Measurements from ENCODE around the gene ZFP92.
A peak's percentile ranks its signal among the peaks of the same experiment; 100 is the strongest.

Gene ZFP92

GRCh38 chrX:153457827-153458466, 46.7 kb downstream of the ZFP92 start:
- no peak overlapping the region for H2AFZ ChIP-seq
- no peaks in the 10 kb centered on the region for H3K27me3 ChIP-seq (ENCODE audit: control insufficient read depth, insufficient read depth, low read length)
- H3K9me3 ChIP-seq (ENCODE audit: control insufficient read depth, low read length), result no peaks in the 10 kb centered on the region
- H3K4me1 ChIP-seq, result no peaks in the 10 kb centered on the region
- no peak overlapping the region for H3K9ac ChIP-seq
- no peaks in the 10 kb centered on the region for H3K79me2 ChIP-seq
- H3K4me2 ChIP-seq (ENCODE audit: low read length), result no peak overlapping the region
- H3K4me3 ChIP-seq (ENCODE audit: low read depth, low read length), result no peak overlapping the region
- TF ChIP-seq CTCF (IDR thresholded peaks at IDR 0.05), result no peak
- no peak overlapping the region for H3K27ac ChIP-seq
- no peaks in the 10 kb centered on the region for H3K36me3 ChIP-seq (ENCODE audit: control insufficient read depth, insufficient read depth, low read length)

- Histone ChIP-seq H3K4me3 (ENCODE audit: low read depth, low read length) (no peak overlapping the region), H3K9ac (no peak overlapping the region), H3K27ac (no peak overlapping the region), H3K4me2 (ENCODE audit: low read length) (no peak overlapping the region), H3K4me1 (no peaks in the 10 kb centered on the region), H3K36me3 (ENCODE audit: control insufficient read depth, insufficient read depth, low read length) (no peaks in the 10 kb centered on the region), H3K27me3 (ENCODE audit: control insufficient read depth, insufficient read depth, low read length) (no peaks in the 10 kb centered on the region), H2AFZ (no peak overlapping the region), H3K9me3 (ENCODE audit: control insufficient read depth, low read length) (no peaks in the 10 kb centered on the region), H3K79me2 (no peaks in the 10 kb centered on the region)
- TF ChIP-seq CTCF (IDR thresholded peaks at IDR 0.05), result no peak
Measured at GRCh38 chrX:153458476-153458875, 47.2 kb downstream of the ZFP92 start.

GRCh38 chrX:153459986-153460385, 48.7 kb downstream of the ZFP92 start:
- no peaks in the 10 kb centered on the region for H3K79me2 ChIP-seq
- H3K9ac ChIP-seq, result no peak overlapping the region
- H3K4me2 ChIP-seq (ENCODE audit: low read length), result no peak overlapping the region
- H3K36me3 ChIP-seq (ENCODE audit: control insufficient read depth, insufficient read depth, low read length), result no peaks in the 10 kb centered on the region
- no peaks in the 10 kb centered on the region for H3K4me1 ChIP-seq
- no peaks in the 10 kb centered on the region for H3K9me3 ChIP-seq (ENCODE audit: control insufficient read depth, low read length)
- no peak overlapping the region for H3K27ac ChIP-seq
- no peak overlapping the region for H3K4me3 ChIP-seq (ENCODE audit: low read depth, low read length)
- no peak overlapping the region for H2AFZ ChIP-seq
- TF ChIP-seq CTCF (IDR thresholded peaks at IDR 0.05), result no peak
- no peaks in the 10 kb centered on the region for H3K27me3 ChIP-seq (ENCODE audit: control insufficient read depth, insufficient read depth, low read length)

GRCh38 chrX:153460826-153461225, 49.6 kb downstream of the ZFP92 start:
- no peaks in the 10 kb centered on the region for H3K9me3 ChIP-seq (ENCODE audit: control insufficient read depth, low read length)
- no peaks in the 10 kb centered on the region for H3K27me3 ChIP-seq (ENCODE audit: control insufficient read depth, insufficient read depth, low read length)
- no peak overlapping the region for H3K4me2 ChIP-seq (ENCODE audit: low read length)
- no peak overlapping the region for H3K27ac ChIP-seq
- H3K79me2 ChIP-seq, result no peaks in the 10 kb centered on the region
- no peak overlapping the region for H3K9ac ChIP-seq
- H3K4me3 ChIP-seq (ENCODE audit: low read depth, low read length), result no peak overlapping the region
- no peak overlapping the region for H2AFZ ChIP-seq
- peak; percentile 26 for TF ChIP-seq CTCF (IDR thresholded peaks at IDR 0.05)
- H3K4me1 ChIP-seq, result no peaks in the 10 kb centered on the region
- no peaks in the 10 kb centered on the region for H3K36me3 ChIP-seq (ENCODE audit: control insufficient read depth, insufficient read depth, low read length)
